Fibroblast of upper back skin (primary cell): Measurements from ENCODE around the gene DPP9.
A peak's percentile ranks its signal among the peaks of the same experiment; 100 is the strongest.

Experiments
- DNase-seq: peaks from one replicate; pipeline ENCODE4 v3.0.0-alpha.2; 2013

DPP9 gene

DNA sequence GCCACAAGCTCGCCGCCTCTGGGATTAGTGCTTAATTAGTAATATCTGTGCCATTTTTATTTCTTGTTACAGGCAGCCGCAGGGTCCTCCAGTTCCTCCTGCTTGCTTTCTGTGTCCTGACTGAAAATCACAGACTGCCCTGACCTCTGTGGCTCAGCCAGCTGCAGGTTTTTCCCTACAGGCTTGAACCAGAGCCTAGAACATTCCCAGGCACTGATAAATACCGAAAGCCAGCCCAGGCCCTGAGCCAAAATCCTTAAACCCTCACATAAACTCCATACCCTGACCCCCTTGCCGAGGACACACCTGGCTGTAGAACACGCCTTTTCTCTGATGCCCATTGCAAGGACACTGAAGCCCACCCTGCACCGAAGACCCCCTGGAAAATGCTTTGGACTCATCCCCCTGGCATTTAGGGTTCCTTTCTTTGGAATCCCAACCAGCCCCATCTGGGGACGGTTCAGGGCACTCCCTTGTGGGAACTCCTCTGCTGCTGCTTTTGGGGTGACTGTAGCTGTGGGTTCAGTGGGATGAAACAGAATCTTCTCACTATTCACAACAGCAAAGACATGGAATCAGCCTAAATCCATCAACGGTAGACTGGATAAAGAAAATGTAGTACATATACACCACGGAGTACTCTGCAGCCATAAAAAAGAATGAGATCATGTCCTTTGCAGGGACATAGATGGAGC is 15.5 kb downstream of the DPP9 start:
- no peak for DNase-seq

DNA sequence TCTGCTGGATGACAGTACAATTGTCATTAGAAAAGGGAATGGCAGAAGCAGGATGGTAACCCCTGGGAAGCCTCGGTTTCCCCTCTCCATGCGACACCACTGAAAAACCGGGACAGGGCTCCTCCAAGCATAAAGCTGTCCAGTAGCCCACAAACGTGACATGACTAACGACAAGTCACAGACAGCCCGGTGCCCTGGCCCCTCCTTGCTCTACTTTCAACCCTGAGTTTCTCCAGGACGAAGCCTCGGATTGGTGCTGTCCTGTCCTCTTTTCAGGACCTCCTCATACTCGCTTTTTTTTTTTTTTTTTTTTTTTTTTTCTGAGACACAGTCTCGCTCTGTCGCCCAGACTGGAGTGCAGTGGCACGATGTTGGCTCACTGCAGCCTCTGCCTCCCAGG is 16.3 kb downstream of the DPP9 start:
- DNase-seq: no peak

GRCh38 chr19:4705413-4706131 is 18.1 kb downstream of the DPP9 start:
- DNase-seq: no peak

DNA sequence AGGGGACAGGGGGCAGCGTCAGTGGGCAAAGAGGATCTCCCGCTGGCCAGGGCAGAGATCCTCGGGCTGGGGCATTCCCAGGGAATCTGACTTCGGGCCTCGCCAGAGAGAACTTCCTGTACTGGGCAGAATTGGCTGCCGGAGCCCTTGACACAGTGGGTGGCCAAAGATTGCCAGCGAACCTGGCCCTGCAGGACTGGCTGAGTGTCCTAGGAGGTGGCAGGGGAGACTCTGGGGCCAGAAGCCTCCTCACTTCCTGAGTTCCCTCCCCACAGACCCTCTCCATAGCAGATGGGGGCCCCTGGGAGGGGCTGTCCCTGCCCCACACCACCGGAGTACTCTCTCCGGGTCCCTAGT is 19.3 kb downstream of the DPP9 start:
- no peak for DNase-seq

- no peak for DNase-seq
Measured at GRCh38 chr19:4703671-4704316, 19.8 kb downstream of the DPP9 start.

DNA sequence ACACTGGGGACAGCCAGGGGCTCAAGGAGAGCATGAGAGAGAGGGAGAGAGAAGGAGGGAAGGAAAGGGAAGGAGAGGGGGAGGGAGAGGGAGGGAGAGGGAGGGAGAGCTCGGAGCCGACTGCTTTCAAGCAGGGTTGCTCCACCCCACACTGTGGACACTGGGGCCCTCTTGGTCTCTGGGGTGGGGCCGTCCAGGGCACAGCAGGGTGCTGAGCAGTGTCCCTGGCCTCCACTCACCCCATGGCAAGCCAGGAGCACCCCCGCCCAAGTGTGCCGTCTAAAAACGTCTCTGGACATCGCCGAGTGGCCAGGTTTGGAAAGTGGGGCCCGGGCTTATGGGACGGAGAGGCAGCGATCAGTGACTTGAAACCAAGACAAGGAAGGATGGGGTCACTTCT is 20.9 kb downstream of the DPP9 start:
- DNase-seq: no peak

GRCh38 chr19:4701557-4701956 is 22.1 kb downstream of the DPP9 start:
- no peak for DNase-seq

GRCh38 chr19:4700693-4700970 is 23.0 kb downstream of the DPP9 start:
- DNase-seq: no peak

GRCh38 chr19:4699826-4700692 is 23.6 kb downstream of the DPP9 start:
- DNase-seq: no peak

DNA sequence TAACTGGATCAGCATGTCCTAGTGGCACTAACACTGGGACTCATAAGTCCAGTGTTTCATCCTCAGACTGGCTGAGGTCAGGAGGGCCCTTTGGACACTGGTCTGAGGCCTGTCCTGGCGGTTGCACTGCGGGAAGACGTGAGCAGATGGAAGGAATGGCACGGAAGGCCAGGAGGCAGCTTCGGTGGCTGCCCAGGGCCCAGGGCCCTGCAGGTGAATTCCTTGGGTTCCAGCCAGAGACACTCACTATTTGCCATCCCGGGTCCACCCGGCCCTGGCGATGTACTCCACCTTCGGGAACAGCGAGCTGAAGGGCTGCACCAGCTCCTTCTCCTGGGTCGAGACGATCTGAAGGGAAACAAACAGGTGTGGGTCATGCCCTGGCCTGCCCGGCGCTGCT is 26.3 kb downstream of the DPP9 start:
- DNase-seq: no peak

- DNase-seq: no peak
Measured at GRCh38 chr19:4695224-4695731, 28.4 kb downstream of the DPP9 start.

DNA sequence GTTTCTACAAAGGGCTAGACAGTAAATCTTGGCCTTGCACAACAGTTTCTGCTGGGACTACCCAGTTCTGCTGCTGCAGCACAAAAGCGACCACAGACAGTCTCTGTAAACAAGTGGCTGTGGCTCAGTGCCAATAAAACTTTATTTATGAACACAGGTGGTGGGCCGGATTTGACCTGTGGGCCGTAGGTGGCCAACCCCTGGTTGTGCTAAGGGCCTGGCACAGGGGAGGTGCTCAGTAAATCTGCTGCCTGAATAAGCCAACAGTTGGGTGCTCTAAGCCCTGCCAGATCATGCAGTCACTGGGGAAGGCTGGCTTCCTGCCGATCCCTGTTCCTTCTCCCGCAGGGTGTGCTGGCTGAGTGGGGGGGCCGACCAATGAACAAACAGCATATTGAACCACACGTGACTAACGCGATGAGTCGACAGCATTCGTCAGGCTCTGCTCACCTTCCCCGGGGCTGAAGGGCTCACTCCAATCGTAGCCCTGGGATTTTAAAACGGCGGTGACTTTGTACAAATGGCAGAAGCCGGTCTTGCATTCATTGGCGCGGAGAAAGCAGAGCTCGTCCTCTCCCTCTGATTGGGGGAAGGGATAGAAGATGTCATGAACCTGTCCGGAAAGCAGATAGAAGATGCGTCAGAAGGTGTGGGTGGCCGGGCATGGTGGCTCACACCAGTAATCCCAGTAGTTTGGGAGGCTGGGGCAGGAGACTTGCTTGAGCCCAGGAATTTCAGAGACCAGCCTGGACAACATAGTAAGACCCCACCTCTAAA is 29.2 kb downstream of the DPP9 start:
- peak; percentile 88 for DNase-seq

DNA sequence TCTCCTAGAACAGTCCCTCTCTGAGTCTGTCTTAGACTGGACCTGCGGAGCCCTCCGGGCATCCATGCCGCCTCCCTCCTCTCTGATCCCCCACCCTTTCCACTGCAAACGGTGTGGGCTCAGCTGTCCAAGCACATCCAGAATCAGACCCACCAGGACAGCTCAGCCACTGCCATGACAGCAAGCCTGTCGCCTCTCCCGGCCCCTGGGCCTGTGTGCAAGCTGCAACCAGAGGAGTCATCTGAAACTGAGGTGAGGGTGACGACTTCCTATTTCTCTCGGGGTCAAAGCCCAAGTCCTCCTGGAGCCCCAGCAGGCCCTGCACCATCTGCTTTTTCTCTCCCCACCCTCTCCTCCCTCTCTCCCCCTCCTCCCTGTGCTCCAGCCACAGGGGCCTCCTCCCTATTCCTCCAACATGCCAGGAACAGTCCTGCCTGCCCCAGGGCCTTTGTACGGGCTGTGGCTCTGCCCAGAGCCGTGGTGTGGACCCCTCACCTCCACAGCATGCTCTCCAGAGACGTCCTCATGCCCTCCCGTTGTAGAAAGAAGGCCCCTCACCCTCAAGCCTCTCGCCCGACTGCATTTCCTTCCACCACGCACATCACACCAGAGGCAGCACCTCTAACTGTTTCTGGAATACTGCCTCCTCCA is 30.0 kb downstream of the DPP9 start:
- DNase-seq: no peak

- DNase-seq: no peak
Measured at GRCh38 chr19:4693078-4693350, 30.6 kb downstream of the DPP9 start.

DNA sequence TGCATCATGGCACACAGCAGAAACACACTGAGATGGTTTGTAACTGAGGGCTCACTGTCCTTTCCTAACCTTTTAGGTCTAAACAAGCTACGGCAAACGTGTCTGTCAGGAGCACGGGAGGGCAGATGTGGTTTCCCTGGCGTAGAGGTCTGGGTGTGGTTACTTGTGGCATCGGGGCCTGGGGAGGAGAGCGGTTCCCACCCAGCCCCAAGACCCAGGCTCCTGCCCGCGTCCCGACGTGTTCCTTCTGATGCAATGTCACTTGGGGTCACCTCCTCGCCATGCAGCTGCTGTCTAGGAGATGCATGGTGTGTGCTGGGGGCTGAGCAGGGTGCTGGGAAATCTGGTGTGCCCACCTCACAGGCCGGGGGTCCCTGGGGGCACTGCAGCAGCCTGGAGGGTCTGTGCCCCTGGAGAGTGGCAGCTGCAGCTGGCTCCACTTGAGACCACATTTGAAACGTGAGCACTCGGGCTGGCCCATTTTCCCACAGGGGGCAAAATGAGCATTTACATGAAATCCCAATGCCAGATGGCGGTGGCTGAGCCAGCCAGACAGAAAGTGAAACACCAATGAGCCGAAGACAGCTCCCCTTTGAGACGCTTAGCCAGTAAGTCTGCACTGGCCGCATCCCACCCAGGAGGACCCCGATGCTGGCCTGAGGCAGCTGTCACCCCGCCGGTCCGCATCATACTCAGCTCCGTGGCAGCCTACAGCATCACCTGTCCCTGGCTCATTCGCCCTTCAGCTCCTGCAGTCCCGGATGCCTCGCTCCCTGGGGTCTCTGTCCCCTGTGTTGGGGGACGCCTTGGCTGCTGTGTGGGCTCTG is 31.2 kb downstream of the DPP9 start:
- DNase-seq: no peak

- DNase-seq: no peak
Measured at GRCh38 chr19:4691373-4691772, 32.3 kb downstream of the DPP9 start.

DNA sequence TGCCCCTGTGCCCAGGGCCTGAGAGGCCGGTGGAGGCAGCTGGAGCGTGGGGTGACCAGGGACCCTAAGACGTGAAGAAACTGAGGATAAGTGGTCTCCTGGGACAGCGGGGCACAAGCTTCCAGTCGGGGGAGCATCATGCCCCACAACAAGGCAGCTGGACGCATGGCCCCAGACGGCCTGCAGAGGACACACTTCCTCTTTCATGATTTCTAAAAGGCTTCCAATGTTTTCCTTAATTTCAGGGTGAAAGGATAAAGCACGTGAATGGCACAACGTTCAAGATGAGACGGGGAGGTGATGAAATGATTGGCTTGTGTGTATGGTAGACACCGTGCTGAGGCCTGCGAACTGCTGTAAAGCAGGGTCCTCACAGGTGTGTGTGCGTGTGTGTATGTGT is 33.3 kb downstream of the DPP9 start:
- DNase-seq: no peak

- no peak for DNase-seq
Measured at GRCh38 chr19:4689403-4689802, 34.2 kb downstream of the DPP9 start.

DNA sequence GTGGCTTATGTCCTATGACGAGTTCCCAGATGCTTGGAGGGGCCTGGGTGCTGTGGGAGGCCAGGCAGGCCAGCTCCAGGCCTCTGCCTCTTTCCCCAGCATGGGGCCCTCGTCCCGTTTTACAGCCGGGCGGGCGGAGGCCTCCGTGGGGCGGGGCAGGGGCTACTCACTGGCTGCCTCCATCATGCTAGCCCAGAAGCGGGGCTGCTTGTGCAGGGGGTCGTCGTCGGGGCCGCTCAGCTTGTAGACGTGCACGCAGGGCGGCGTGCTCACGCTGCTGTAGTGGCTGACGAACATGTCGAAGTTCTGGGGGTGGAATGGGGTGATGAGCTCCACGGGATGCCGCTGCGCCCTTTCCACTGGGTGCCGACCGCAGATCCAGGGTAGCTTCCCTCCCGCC is 35.1 kb downstream of the DPP9 start:
- no peak for DNase-seq

DNA sequence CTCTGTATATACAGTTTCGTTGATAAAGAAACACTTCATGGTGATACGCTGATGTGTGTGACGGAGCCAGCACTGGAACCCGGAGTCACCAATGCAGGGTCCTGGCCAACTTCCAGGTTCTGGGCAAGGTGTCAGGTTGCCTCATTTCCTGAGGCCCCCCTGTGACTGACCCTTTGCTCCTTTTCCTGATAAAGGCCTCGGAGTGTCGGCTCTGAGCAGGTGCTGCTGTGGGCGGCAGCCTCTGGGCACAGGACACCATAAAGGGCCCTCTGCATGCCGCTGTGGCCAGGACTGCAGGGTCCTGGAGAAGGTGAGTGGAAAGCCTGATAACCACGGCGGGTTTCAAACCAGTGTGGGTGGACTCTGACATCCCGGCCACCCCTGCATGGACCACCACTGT is 36.2 kb downstream of the DPP9 start:
- no peak for DNase-seq

DNA sequence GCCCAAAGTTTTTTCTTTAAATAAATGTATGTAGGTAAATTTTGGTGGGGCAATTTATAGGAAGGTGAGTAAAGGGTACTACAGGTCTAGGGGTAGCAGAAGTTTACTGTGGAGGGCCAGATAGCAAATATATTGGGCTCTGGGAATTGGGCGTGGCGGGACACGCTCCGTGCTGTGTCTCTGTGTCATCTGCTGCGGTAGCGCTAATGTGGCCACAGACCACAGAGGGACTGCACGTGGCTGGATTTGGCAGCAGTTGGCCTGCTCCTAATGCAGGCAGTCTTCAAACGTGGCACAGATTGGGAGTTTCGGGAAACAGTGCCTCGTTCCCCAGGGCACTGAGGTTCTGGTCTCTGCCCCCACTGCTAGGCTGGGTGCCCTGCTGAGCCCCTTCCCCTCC is 36.9 kb downstream of the DPP9 start:
- DNase-seq: no peak
